GM12878 (cell line): ENCODE data around the gene TXNL1. TPM values are rescaled to one million over a fixed set of nuclear protein-coding genes. Genes with fewer than 3 reads are reported as not detected.

ENCODE experiments used
- ATAC-seq: fragments of 200-7000 bp; cut with Tn5 transposase; 3 replicates; pipeline ENCODE4 v1.9.1; 2020; ENCODE audit warnings: mild to moderate bottlenecking, moderate library complexity
- BruUV-seq: library from RNA; stranded (reverse); fragments of 400-500 nt; replicated peaks from 2 replicates; lab custom pipeline; 2021; lab: Mats Ljungman, UMichigan
- CTCF ChIA-PET: fragments of 300-600 bp; sonication (Branson Sonifier 250); formaldehyde crosslinking; extraction: SDS; loops from one replicate; lab custom pipeline; 2021; ENCODE audit warnings: inconsistent platforms; lab: Yijun Ruan, JAX
- POLR2A ChIA-PET: fragments of 350-600 bp; formaldehyde crosslinking; extraction: SDS; loops from one replicate; lab custom pipeline; 2021; ENCODE audit warnings: inconsistent platforms; lab: Charles Lee
- RAD21 ChIA-PET: fragments of 300-600 bp; sonication (Branson Sonifier 250); formaldehyde crosslinking; loops from one replicate; lab custom pipeline; 2023; ENCODE audit warnings: antibody characterized with exemption; ENCODE audit not compliant: unreplicated experiment; lab: Charles Lee
- SMC1A ChIA-PET: fragments of 300-600 bp; sonication (Branson Sonifier 250); formaldehyde crosslinking; loops from one replicate; lab custom pipeline; 2023; ENCODE audit not compliant: unreplicated experiment, uncharacterized antibody; lab: Charles Lee
- DNase-seq: peaks from one replicate; pipeline ENCODE4 v3.0.0-alpha.2; 2011; ENCODE audit warnings: low read depth, low spot score
- FAIRE-seq: peaks from 3 replicates; lab custom pipeline; 2011; peaks lifted over from hg19 to GRCh38; lab: Jason Lieb, UNC
- H2AFZ ChIP-seq: 2 replicates; pipeline ENCODE4 v1.6.0; 2011; ENCODE audit warnings: low read depth, low read length, control low read depth; ENCODE audit not compliant: control insufficient read depth
- H3K27ac ChIP-seq: 2 replicates; pipeline ENCODE4 v1.5.1; 2011; ENCODE audit warnings: control low read depth; ENCODE audit not compliant: control insufficient read depth, insufficient read depth
- H3K27me3 ChIP-seq, 2 experiments: replicated peaks in 1 of 2; 2 replicates each; pipeline versions ENCODE4 v1.6.0 to v1.6.1; 2011; ENCODE audit warnings: low read length in 1 of 2; ENCODE audit not compliant: control insufficient read depth in 2 of 2, insufficient read depth in 2 of 2
- H3K36me3 ChIP-seq, 2 experiments: 2 replicates each; pipeline ENCODE4 v1.5.1; 2011; ENCODE audit warnings: low read length in 1 of 2; ENCODE audit not compliant: control insufficient read depth in 2 of 2, insufficient read depth in 2 of 2
- H3K4me1 ChIP-seq: 2 replicates; pipeline ENCODE4 v1.6.1; 2011; ENCODE audit warnings: mild to moderate bottlenecking, low read length, moderate library complexity, mixed read lengths; ENCODE audit not compliant: control insufficient read depth, insufficient read depth
- H3K4me2 ChIP-seq: 2 replicates; pipeline ENCODE4 v1.6.0; 2011; ENCODE audit warnings: control low read depth; ENCODE audit not compliant: control insufficient read depth, insufficient read depth
- H3K4me3 ChIP-seq: fragments of 200-600 bp; sonication (generic); 2 replicates; pipeline ENCODE4 v1.5.1; 2016
- H3K79me2 ChIP-seq: 2 replicates; pipeline ENCODE4 v1.6.0; 2011; ENCODE audit warnings: low read length; ENCODE audit not compliant: control insufficient read depth, insufficient read depth
- H3K9ac ChIP-seq: 2 replicates; pipeline ENCODE4 v1.8.0; 2011; ENCODE audit warnings: low read length, control low read depth, mixed read lengths; ENCODE audit not compliant: control insufficient read depth, insufficient read depth
- H3K9me3 ChIP-seq: replicated peaks from 3 replicates; pipeline ENCODE4 v1.5.1; 2011; ENCODE audit warnings: mild to moderate bottlenecking, low read length; ENCODE audit not compliant: control insufficient read depth, insufficient read depth
- H4K20me1 ChIP-seq: 2 replicates; pipeline ENCODE4 v1.6.0; 2011; ENCODE audit not compliant: control insufficient read depth, insufficient read depth
- BACH1 ChIP-seq: fragments of 450-650 bp; IDR thresholded peaks from 2 replicates; pipeline ENCODE4 v1.6.1; 2017; ENCODE audit warnings: mild to moderate bottlenecking, borderline replicate concordance
- DPF2 ChIP-seq: fragments of 450-650 bp; IDR thresholded peaks from 2 replicates; pipeline ENCODE4 v1.6.1; 2017; ENCODE audit warnings: mild to moderate bottlenecking
- EED ChIP-seq: sonication (generic); IDR thresholded peaks from 2 replicates; pipeline ENCODE4 v1.6.1; 2016; ENCODE audit warnings: antibody characterized with exemption, low read depth
- FOXM1 ChIP-seq: IDR thresholded peaks from 2 replicates; pipeline ENCODE4 v1.6.1; 2012; ENCODE audit warnings: low read depth, mild to moderate bottlenecking, inconsistent platforms, low read length, moderate library complexity
- HCFC1 ChIP-seq: fragments of 150-350 bp; IDR thresholded peaks from 2 replicates; pipeline ENCODE4 v1.6.1; 2014; ENCODE audit warnings: low read length
- IKZF2 ChIP-seq, 2 experiments: fragments of 450-650 bp; IDR thresholded peaks; 2 replicates each; pipeline ENCODE4 v1.6.1; 2017; ENCODE audit warnings: mild to moderate bottlenecking in 2 of 2, moderate library complexity in 2 of 2
- MEF2B ChIP-seq: fragments of 450-650 bp; IDR thresholded peaks from 2 replicates; pipeline ENCODE4 v1.6.1; 2018; ENCODE audit warnings: mild to moderate bottlenecking, moderate library complexity; ENCODE audit not compliant: partially characterized antibody, poor library complexity, severe bottlenecking
- NFYA ChIP-seq: IDR thresholded peaks from 2 replicates; pipeline ENCODE4 v1.6.1; 2011; ENCODE audit warnings: low read depth, mild to moderate bottlenecking, low read length, improper control_type of control experiment, borderline replicate concordance
- NRF1 ChIP-seq: conservative IDR thresholded peaks from 2 replicates; pipeline ENCODE4 v1.6.1; 2011; ENCODE audit warnings: mild to moderate bottlenecking, low read depth, low read length, improper control_type of control experiment
- POLR2A ChIP-seq: IDR thresholded peaks from 2 replicates; pipeline ENCODE4 v1.6.1; 2011; ENCODE audit warnings: low read depth, mild to moderate bottlenecking, low read length
- RAD21 ChIP-seq: IDR thresholded peaks from 2 replicates; pipeline ENCODE4 v1.6.1; 2011; ENCODE audit warnings: mild to moderate bottlenecking, low read depth, low read length, moderate library complexity; ENCODE audit not compliant: insufficient read depth
- RAD51 ChIP-seq: fragments of 450-650 bp; IDR thresholded peaks from 2 replicates; pipeline ENCODE4 v1.6.1; 2016; ENCODE audit warnings: moderate library complexity, mild to moderate bottlenecking, inconsistent platforms
- SPI1 ChIP-seq: IDR thresholded peaks from 2 replicates; pipeline ENCODE4 v1.6.1; 2011; ENCODE audit warnings: low read depth, mild to moderate bottlenecking, low read length, moderate library complexity, borderline replicate concordance; ENCODE audit not compliant: insufficient read depth
- TCF12 ChIP-seq: IDR thresholded peaks from 2 replicates; pipeline ENCODE4 v1.6.1; 2011; ENCODE audit warnings: low read depth, mild to moderate bottlenecking, low read length
- ZNF24 ChIP-seq: fragments of 450-650 bp; IDR thresholded peaks from 2 replicates; pipeline ENCODE4 v1.6.1; 2017; ENCODE audit warnings: antibody characterized with exemption, mild to moderate bottlenecking
- WGBS: methylation state at CpG from one replicate; pipeline ENCODE4 v1.1.6; 2016; ENCODE audit warnings: low lambda C conversion rate; ENCODE audit not compliant: insufficient replicate concordance, insufficient coverage; ENCODE audit errors: missing lambda C conversion rate; 5-methylcytosine and 5-hydroxymethylcytosine counted together
- in situ Hi-C: fragments of 300-500 bp; cut with MboI; formaldehyde crosslinking; loops from 9 replicates; pipeline ENCODE4 v1.14.3; 2018; ENCODE audit warnings: mixed read lengths
- intact Hi-C: fragments of 100-400 bp; cut with micrococcal nuclease; formaldehyde crosslinking; loops from one replicate; pipeline ENCODE4 v1.14.2; 2022; ENCODE audit not compliant: unreplicated experiment
- polyA plus RNA-seq, 11 experiments: library from polyadenylated mRNA; depleted of rRNA in 4 of 11; unstranded in 6 of 11; stranded (reverse) in 5 of 11; fragments of >200 nt; fragmentation: Nextera tagmentation in 4 of 11; fragmentation: Illumina TruSeq in 1 of 11; extraction: Ambion mirVana in 4 of 11; extraction: Trizol in 1 of 11; gene quantifications; 1 replicate in 1 of 11; 2 replicates in 10 of 11; pipeline versions ENCODE4 v1.2.1 to v1.2.3, GENCODE V29; 2011 to 2016; ENCODE audit warnings: inconsistent platforms in 2 of 11, missing spikeins in 2 of 11, low read depth in 1 of 11
- total RNA-seq, 4 experiments: library from RNA; depleted of rRNA in 3 of 4; stranded (reverse); fragments of >200 nt in 3 of 4; fragmentation: Illumina TruSeq in 1 of 4; extraction: Trizol in 1 of 4; gene quantifications; 2 replicates each; pipeline versions ENCODE4 v1.2.1 to v1.2.3, GENCODE V29; 2013 to 2021
- TF ChIP-seq, protein P1 (sequence below): fragments of 450-650 bp; formaldehyde crosslinking; IDR thresholded peaks from 2 replicates; pipeline ENCODE4 v1.4.0; 2020; ENCODE audit warnings: mild to moderate bottlenecking, moderate library complexity
- TF ChIP-seq, protein P2 (sequence below): IDR thresholded peaks from 2 replicates; pipeline ENCODE4 v1.6.1; 2011; ENCODE audit warnings: borderline replicate concordance, low read depth, mild to moderate bottlenecking, moderate library complexity, low read length; ENCODE audit not compliant: insufficient read depth, poor library complexity, severe bottlenecking

Gene TXNL1
- total and polyA plus RNA-seq, 10 of the 15 experiments (the other 5 are each of a cell fraction or from before 2014, with no cell fraction given): 30.9 to 124 (median 71.2) TPM

DNA sequence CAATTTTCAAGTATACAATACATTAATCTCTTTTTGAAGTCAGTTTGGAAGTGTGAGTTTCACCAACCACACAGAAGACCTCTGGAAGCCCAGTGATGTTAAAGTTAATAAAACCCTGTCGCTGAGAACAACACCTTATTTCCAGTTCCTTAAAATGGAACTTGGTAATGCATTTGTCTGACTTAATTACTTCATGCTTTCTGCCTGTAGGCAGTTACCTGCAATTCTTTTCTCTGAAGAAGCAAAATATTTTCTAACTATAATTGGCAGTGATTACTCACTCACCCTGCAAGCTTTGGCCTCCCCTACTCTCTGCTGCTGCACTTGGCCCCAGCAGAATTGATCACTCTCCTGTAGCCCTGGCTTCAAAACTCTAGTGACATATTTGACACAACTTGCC, 81.5 kb downstream of the TXNL1 start (continued):
- TF ChIP-seq SPI1 (peak; percentile 42; the same call in 1 of the 2 replicates), DPF2 (peak; percentile 94), NRF1 (no peak), RAD51 (peak; percentile 13; the same call in 1 of the 2 replicates), BACH1 (peak; percentile 30; the same call in 1 of the 2 replicates), MEF2B (peak; percentile 37), TCF12 (no peak), POLR2A (no peak)
- TF ChIP-seq, protein P1, sequence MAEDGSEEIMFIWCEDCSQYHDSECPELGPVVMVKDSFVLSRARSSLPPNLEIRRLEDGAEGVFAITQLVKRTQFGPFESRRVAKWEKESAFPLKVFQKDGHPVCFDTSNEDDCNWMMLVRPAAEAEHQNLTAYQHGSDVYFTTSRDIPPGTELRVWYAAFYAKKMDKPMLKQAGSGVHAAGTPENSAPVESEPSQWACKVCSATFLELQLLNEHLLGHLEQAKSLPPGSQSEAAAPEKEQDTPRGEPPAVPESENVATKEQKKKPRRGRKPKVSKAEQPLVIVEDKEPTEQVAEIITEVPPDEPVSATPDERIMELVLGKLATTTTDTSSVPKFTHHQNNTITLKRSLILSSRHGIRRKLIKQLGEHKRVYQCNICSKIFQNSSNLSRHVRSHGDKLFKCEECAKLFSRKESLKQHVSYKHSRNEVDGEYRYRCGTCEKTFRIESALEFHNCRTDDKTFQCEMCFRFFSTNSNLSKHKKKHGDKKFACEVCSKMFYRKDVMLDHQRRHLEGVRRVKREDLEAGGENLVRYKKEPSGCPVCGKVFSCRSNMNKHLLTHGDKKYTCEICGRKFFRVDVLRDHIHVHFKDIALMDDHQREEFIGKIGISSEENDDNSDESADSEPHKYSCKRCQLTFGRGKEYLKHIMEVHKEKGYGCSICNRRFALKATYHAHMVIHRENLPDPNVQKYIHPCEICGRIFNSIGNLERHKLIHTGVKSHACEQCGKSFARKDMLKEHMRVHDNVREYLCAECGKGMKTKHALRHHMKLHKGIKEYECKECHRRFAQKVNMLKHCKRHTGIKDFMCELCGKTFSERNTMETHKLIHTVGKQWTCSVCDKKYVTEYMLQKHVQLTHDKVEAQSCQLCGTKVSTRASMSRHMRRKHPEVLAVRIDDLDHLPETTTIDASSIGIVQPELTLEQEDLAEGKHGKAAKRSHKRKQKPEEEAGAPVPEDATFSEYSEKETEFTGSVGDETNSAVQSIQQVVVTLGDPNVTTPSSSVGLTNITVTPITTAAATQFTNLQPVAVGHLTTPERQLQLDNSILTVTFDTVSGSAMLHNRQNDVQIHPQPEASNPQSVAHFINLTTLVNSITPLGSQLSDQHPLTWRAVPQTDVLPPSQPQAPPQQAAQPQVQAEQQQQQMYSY (CRISPR knock-in tag): no peak

DNA sequence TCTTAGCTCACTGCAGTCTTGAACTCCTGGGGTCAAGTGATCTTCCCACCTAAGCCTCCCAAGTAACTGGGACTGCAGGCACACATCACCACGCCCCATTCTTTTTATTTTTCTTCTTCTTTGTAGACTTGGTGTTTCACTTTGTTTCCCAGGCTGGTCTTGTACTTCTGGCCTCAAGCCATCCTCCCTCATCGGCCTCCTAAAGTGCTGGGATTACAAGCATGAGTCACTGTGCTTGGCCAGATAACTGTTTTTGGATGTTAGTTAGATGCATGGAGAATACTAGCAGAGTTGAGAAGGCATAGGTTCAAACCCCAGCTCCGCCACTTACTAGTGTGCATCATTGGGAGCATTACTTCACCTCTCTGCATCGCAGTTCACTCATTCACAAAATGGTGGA, 88.3 kb downstream of the TXNL1 start:
- SMC1A ChIA-PET: interaction anchor here (0.7 to 2.5 kb wide), 2 partner anchors 9 to 11 kb away, joined by 3 to 9 read pairs; no protein-coding TSS in a partner anchor
- Histone ChIP-seq H3K4me3 (no peak overlapping the region), H3K36me3 (no peaks in the 10 kb centered on the region), H3K9ac (no peak overlapping the region), H3K27me3 (no peaks in the 10 kb centered on the region), H3K27ac (no peak overlapping the region), H2AFZ (no peak overlapping the region), H3K4me2 (no peak overlapping the region), H3K79me2 (no peaks in the 10 kb centered on the region), H3K4me1 (no peaks in the 10 kb centered on the region), H3K9me3 (no peaks in the 10 kb centered on the region; the same call in 2 of the 3 replicates), H4K20me1 (no peaks in the 10 kb centered on the region)
- CTCF ChIA-PET: no interaction called here
- ATAC-seq: no peak
- WGBS: 25% methylated on average over 4 of the region's 4 CpGs
- POLR2A ChIA-PET: no interaction called here
- no TSS peak for BruUV-seq
- no peak for DNase-seq
- no peak for FAIRE-seq
- RAD21 ChIA-PET: no interaction called here
- intact Hi-C loops (no loop called here), in situ Hi-C loops (loop anchor here (10.0 kb wide), 1 partner anchor 55 kb away; no protein-coding TSS in a partner anchor)
- TF ChIP-seq, protein P2, sequence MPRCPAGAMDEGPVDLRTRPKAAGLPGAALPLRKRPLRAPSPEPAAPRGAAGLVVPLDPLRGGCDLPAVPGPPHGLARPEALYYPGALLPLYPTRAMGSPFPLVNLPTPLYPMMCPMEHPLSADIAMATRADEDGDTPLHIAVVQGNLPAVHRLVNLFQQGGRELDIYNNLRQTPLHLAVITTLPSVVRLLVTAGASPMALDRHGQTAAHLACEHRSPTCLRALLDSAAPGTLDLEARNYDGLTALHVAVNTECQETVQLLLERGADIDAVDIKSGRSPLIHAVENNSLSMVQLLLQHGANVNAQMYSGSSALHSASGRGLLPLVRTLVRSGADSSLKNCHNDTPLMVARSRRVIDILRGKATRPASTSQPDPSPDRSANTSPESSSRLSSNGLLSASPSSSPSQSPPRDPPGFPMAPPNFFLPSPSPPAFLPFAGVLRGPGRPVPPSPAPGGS: no peak
- TF ChIP-seq EED (no peak), HCFC1 (no peak), NFYA (no peak), RAD21 (no peak), IKZF2 (IDR thresholded peaks at IDR 0.05) (no peak), ZNF24 (no peak), FOXM1 (no peak)
